ENCODE measurements around the gene LYST.

The LYST gene

GRCh38 chr1:235745503-235746136 is 121.1 kb downstream of the LYST start:
- Histone ChIP-seq H3K9me3 (ENCODE audit: insufficient read depth, low read depth, low read length) (no peaks in the 10 kb centered on the region), H2BK5ac (ENCODE audit: low read depth, low read length, poor library complexity) (no peak overlapping the region), H3K27ac (ENCODE audit: low read depth, low read length) (no peak overlapping the region), H4K8ac (ENCODE audit: low read depth, low read length) (no peak overlapping the region), H3K36me3 (ENCODE audit: control insufficient read depth in 1 of 2, insufficient read depth in 2 of 2, low read length in 2 of 2) (no peaks in the 10 kb centered on the region), H3K4me3 (ENCODE audit: low read depth, low read length) (no peak overlapping the region), H4K91ac (ENCODE audit: low read depth, low read length) (no peak overlapping the region), H3K14ac (ENCODE audit: low read length) (no peak overlapping the region), H2AFZ (ENCODE audit: insufficient read depth, low read length, poor library complexity) (no peak overlapping the region), H3K9ac (ENCODE audit: low read length) (no peak overlapping the region), H3K79me1 (ENCODE audit: low read length) (no peaks in the 10 kb centered on the region), H3K4me1 (ENCODE audit: control insufficient read depth in 1 of 2, insufficient read depth in 2 of 2, low read length in 2 of 2) (peaks cover 0 to 2% of the 10 kb centered on the region in 2 experiments), H3K18ac (ENCODE audit: low read length) (no peak overlapping the region), H3K23ac (ENCODE audit: low read length) (no peak overlapping the region), H3K4me2 (ENCODE audit: low read length) (no peak overlapping the region), H2BK120ac (ENCODE audit: insufficient read depth, low read length, poor library complexity) (no peak overlapping the region), H3K79me2 (ENCODE audit: control insufficient read depth, insufficient read depth, low read length, poor library complexity) (no peaks in the 10 kb centered on the region), H2BK12ac (ENCODE audit: low read length) (no peak overlapping the region), H3K27me3 (ENCODE audit: insufficient read depth, low read length) (no peaks in the 10 kb centered on the region), H2AK5ac (ENCODE audit: low read length) (no peak overlapping the region), H4K12ac (ENCODE audit: low read depth, low read length) (no peak overlapping the region), H3K4ac (ENCODE audit: low read depth, low read length) (no peak overlapping the region)
- no peak for DNase-seq
- WGBS (ENCODE audit: extremely low coverage, insufficient coverage, insufficient read length) = no CpG with 5 or more reads among the region's 4 CpGs

GRCh38 chr1:235742914-235743599 is 123.6 kb downstream of the LYST start:
- Histone ChIP-seq H2BK12ac (ENCODE audit: low read length) (no peak overlapping the region), H3K9ac (ENCODE audit: low read length) (no peak overlapping the region), H3K36me3 (ENCODE audit: control insufficient read depth in 1 of 2, insufficient read depth in 2 of 2, low read length in 2 of 2) (no peaks in the 10 kb centered on the region), H4K12ac (ENCODE audit: low read depth, low read length) (no peak overlapping the region), H4K91ac (ENCODE audit: low read depth, low read length) (no peak overlapping the region), H4K8ac (ENCODE audit: low read depth, low read length) (no peak overlapping the region), H3K9me3 (ENCODE audit: insufficient read depth, low read depth, low read length) (no peaks in the 10 kb centered on the region), H3K27me3 (ENCODE audit: insufficient read depth, low read length) (no peaks in the 10 kb centered on the region), H3K14ac (ENCODE audit: low read length) (no peak overlapping the region), H2AK5ac (ENCODE audit: low read length) (no peak overlapping the region), H2AFZ (ENCODE audit: insufficient read depth, low read length, poor library complexity) (no peak overlapping the region), H3K18ac (ENCODE audit: low read length) (no peak overlapping the region), H3K23ac (ENCODE audit: low read length) (no peak overlapping the region), H3K79me2 (ENCODE audit: control insufficient read depth, insufficient read depth, low read length, poor library complexity) (no peaks in the 10 kb centered on the region), H3K4me2 (ENCODE audit: low read length) (no peak overlapping the region), H3K4me1 (ENCODE audit: control insufficient read depth in 1 of 2, insufficient read depth in 2 of 2, low read length in 2 of 2) (peaks cover 0 to 2% of the 10 kb centered on the region in 2 experiments), H2BK5ac (ENCODE audit: low read depth, low read length, poor library complexity) (no peak overlapping the region), H3K27ac (ENCODE audit: low read depth, low read length) (no peak overlapping the region), H3K4me3 (ENCODE audit: low read depth, low read length) (no peak overlapping the region), H2BK120ac (ENCODE audit: insufficient read depth, low read length, poor library complexity) (no peak overlapping the region), H3K4ac (ENCODE audit: low read depth, low read length) (no peak overlapping the region), H3K79me1 (ENCODE audit: low read length) (no peaks in the 10 kb centered on the region)
- no CpG with 5 or more reads among the region's 5 CpGs for WGBS (ENCODE audit: extremely low coverage, insufficient coverage, insufficient read length)
- DNase-seq = no peak

GRCh38 chr1:235741294-235741693 is 125.4 kb downstream of the LYST start:
- no peak overlapping the region for H4K12ac ChIP-seq (ENCODE audit: low read depth, low read length)
- H3K23ac ChIP-seq (ENCODE audit: low read length) = no peak overlapping the region
- H3K79me2 ChIP-seq (ENCODE audit: control insufficient read depth, insufficient read depth, low read length, poor library complexity) = no peaks in the 10 kb centered on the region
- H2BK5ac ChIP-seq (ENCODE audit: low read depth, low read length, poor library complexity) = no peak overlapping the region
- WGBS (ENCODE audit: extremely low coverage, insufficient coverage, insufficient read length) = no CpG with 5 or more reads among the region's 5 CpGs
- H3K27ac ChIP-seq (ENCODE audit: low read depth, low read length) = peak overlapping the region; percentile 27
- H3K4me3 ChIP-seq (ENCODE audit: low read depth, low read length) = no peak overlapping the region
- H3K14ac ChIP-seq (ENCODE audit: low read length) = no peak overlapping the region
- no peak overlapping the region for H3K4ac ChIP-seq (ENCODE audit: low read depth, low read length)
- H3K36me3 ChIP-seq (ENCODE audit: control insufficient read depth in 1 of 2, insufficient read depth in 2 of 2, low read length in 2 of 2) = no peaks in the 10 kb centered on the region
- H3K18ac ChIP-seq (ENCODE audit: low read length) = no peak overlapping the region
- no peak overlapping the region for H3K9ac ChIP-seq (ENCODE audit: low read length)
- peaks cover 0 to 2% of the 10 kb centered on the region in 2 experiments for H3K4me1 ChIP-seq (ENCODE audit: control insufficient read depth in 1 of 2, insufficient read depth in 2 of 2, low read length in 2 of 2)
- H3K27me3 ChIP-seq (ENCODE audit: insufficient read depth, low read length) = no peaks in the 10 kb centered on the region
- no peak overlapping the region for H4K91ac ChIP-seq (ENCODE audit: low read depth, low read length)
- no peak overlapping the region for H2AK5ac ChIP-seq (ENCODE audit: low read length)
- no peaks in the 10 kb centered on the region for H3K79me1 ChIP-seq (ENCODE audit: low read length)
- H4K8ac ChIP-seq (ENCODE audit: low read depth, low read length) = no peak overlapping the region
- no peak overlapping the region for H3K4me2 ChIP-seq (ENCODE audit: low read length)
- H2AFZ ChIP-seq (ENCODE audit: insufficient read depth, low read length, poor library complexity) = no peak overlapping the region
- no peaks in the 10 kb centered on the region for H3K9me3 ChIP-seq (ENCODE audit: insufficient read depth, low read depth, low read length)
- no peak overlapping the region for H2BK12ac ChIP-seq (ENCODE audit: low read length)
- no peak overlapping the region for H2BK120ac ChIP-seq (ENCODE audit: insufficient read depth, low read length, poor library complexity)
- peak; percentile 39 to 71 for DNase-seq

- H2AFZ ChIP-seq (ENCODE audit: insufficient read depth, low read length, poor library complexity) = no peak overlapping the region
- no peak overlapping the region for H4K91ac ChIP-seq (ENCODE audit: low read depth, low read length)
- H3K4me2 ChIP-seq (ENCODE audit: low read length) = no peak overlapping the region
- H3K79me1 ChIP-seq (ENCODE audit: low read length) = no peaks in the 10 kb centered on the region
- no peak overlapping the region for H3K9ac ChIP-seq (ENCODE audit: low read length)
- H2BK120ac ChIP-seq (ENCODE audit: insufficient read depth, low read length, poor library complexity) = no peak overlapping the region
- H3K23ac ChIP-seq (ENCODE audit: low read length) = no peak overlapping the region
- no peaks in the 10 kb centered on the region for H3K36me3 ChIP-seq (ENCODE audit: control insufficient read depth in 1 of 2, insufficient read depth in 2 of 2, low read length in 2 of 2)
- H2BK12ac ChIP-seq (ENCODE audit: low read length) = no peak overlapping the region
- no peak overlapping the region for H3K4me3 ChIP-seq (ENCODE audit: low read depth, low read length)
- no peak overlapping the region for H4K12ac ChIP-seq (ENCODE audit: low read depth, low read length)
- no peak overlapping the region for H3K14ac ChIP-seq (ENCODE audit: low read length)
- H3K9me3 ChIP-seq (ENCODE audit: insufficient read depth, low read depth, low read length) = no peaks in the 10 kb centered on the region
- no peak overlapping the region for H4K8ac ChIP-seq (ENCODE audit: low read depth, low read length)
- H3K18ac ChIP-seq (ENCODE audit: low read length) = no peak overlapping the region
- no CpG with 5 or more reads among the region's 6 CpGs for WGBS (ENCODE audit: extremely low coverage, insufficient coverage, insufficient read length)
- H2BK5ac ChIP-seq (ENCODE audit: low read depth, low read length, poor library complexity) = no peak overlapping the region
- H3K27ac ChIP-seq (ENCODE audit: low read depth, low read length) = no peak overlapping the region
- peaks cover 0 to 2% of the 10 kb centered on the region in 2 experiments for H3K4me1 ChIP-seq (ENCODE audit: control insufficient read depth in 1 of 2, insufficient read depth in 2 of 2, low read length in 2 of 2)
- H3K27me3 ChIP-seq (ENCODE audit: insufficient read depth, low read length) = no peaks in the 10 kb centered on the region
- H3K79me2 ChIP-seq (ENCODE audit: control insufficient read depth, insufficient read depth, low read length, poor library complexity) = no peaks in the 10 kb centered on the region
- no peak overlapping the region for H2AK5ac ChIP-seq (ENCODE audit: low read length)
- no peak for DNase-seq
- no peak overlapping the region for H3K4ac ChIP-seq (ENCODE audit: low read depth, low read length)
Measured at GRCh38 chr1:235739631-235740030, 127.1 kb downstream of the LYST start.

All from trophoblast cell (in vitro differentiated cells and primary cell).